CD4-positive, alpha-beta T cell treated with Interleukin-2 at 100 ng/mL for 4 hours (primary cell): ENCODE data around the gene FARP1.

Experiments used
- DNase-seq: peaks from one replicate; pipeline ENCODE4 v3.0.0-alpha.2; 2020; ENCODE audit warnings: low spot score

FARP1 gene

GRCh38 chr13:98173431-98174152 lies 30.7 kb downstream of the FARP1 start:
- DNase-seq: no peak

GRCh38 chr13:98174307-98174706 lies 31.4 kb downstream of the FARP1 start:
- DNase-seq: no peak

GRCh38 chr13:98175043-98175442 lies 32.1 kb downstream of the FARP1 start:
- no peak for DNase-seq

GRCh38 chr13:98175823-98176222 lies 32.9 kb downstream of the FARP1 start:
- no peak for DNase-seq

- no peak for DNase-seq
These were observed 34.1 kb downstream of the FARP1 start, which contains the start of gene RNF113B for GRCh38 chr13:98176777-98177608. TSS of gene RNF113B (minus strand) at chr13:98177269. CDS start at chr13:98177236, 33 bp downstream.

GRCh38 chr13:98180092-98180491 lies 37.2 kb downstream of the FARP1 start:
- DNase-seq: no peak

- DNase-seq: no peak
These were observed 38.4 kb downstream of the FARP1 start for GRCh38 chr13:98181111-98181815.

GRCh38 chr13:98182153-98182552 lies 39.3 kb downstream of the FARP1 start:
- DNase-seq: no peak

- no peak for DNase-seq
These were observed 39.7 kb downstream of the FARP1 start for GRCh38 chr13:98182589-98182988.

GRCh38 chr13:98184792-98185191 lies 41.9 kb downstream of the FARP1 start:
- no peak for DNase-seq

- DNase-seq: no peak
These were observed 44.5 kb downstream of the FARP1 start for GRCh38 chr13:98187155-98187964.

GRCh38 chr13:98187965-98188261 lies 45.0 kb downstream of the FARP1 start:
- no peak for DNase-seq

GRCh38 chr13:98188544-98189166 lies 45.8 kb downstream of the FARP1 start:
- DNase-seq: no peak

- no peak for DNase-seq
These were observed 47.1 kb downstream of the FARP1 start for GRCh38 chr13:98189841-98190505.

- no peak for DNase-seq
These were observed 48.1 kb downstream of the FARP1 start for GRCh38 chr13:98190889-98191444.

- DNase-seq: no peak
These were observed 49.1 kb downstream of the FARP1 start for GRCh38 chr13:98192008-98192407.

- DNase-seq: no peak
These were observed 52.3 kb downstream of the FARP1 start for GRCh38 chr13:98195054-98195791.

- DNase-seq: no peak
These were observed 55.8 kb downstream of the FARP1 start for GRCh38 chr13:98198683-98199082.

GRCh38 chr13:98199480-98199879 lies 56.6 kb downstream of the FARP1 start:
- no peak for DNase-seq
